Kidney (tissue), 14 donors: Measurements from ENCODE around the gene SORCS3. TPM values are rescaled to one million over a fixed set of nuclear protein-coding genes. Genes with fewer than 3 reads are reported as not detected.

Source experiments
- DNase-seq, 5 donors: peaks; one replicate each; pipeline ENCODE4 v3.0.0-alpha.2; 2013 to 2020
- FAIRE-seq: peaks from 2 replicates; lab custom pipeline; 2012; peaks lifted over from hg19 to GRCh38; lab: Jason Lieb, UNC
- H3K27ac ChIP-seq, 2 donors: one replicate each; pipeline ENCODE4 v1.7.0; 2013; ENCODE audit warnings: low read depth in 2 of 2, low read length in 2 of 2, inconsistent platforms in 1 of 2
- H3K27me3 ChIP-seq: one replicate; pipeline ENCODE4 v1.7.1; 2013; ENCODE audit warnings: low read length, inconsistent platforms; ENCODE audit not compliant: control insufficient read depth, insufficient read depth
- H3K36me3 ChIP-seq, 3 donors: one replicate each; pipeline versions ENCODE4 v1.7.0 to v1.7.1; 2013; ENCODE audit warnings: low read length in 3 of 3, control low read depth in 1 of 3, inconsistent platforms in 1 of 3; ENCODE audit not compliant: insufficient read depth in 3 of 3, control insufficient read depth in 2 of 3
- H3K4me1 ChIP-seq, 3 donors: one replicate each; pipeline versions ENCODE4 v1.7.0 to v1.7.1; 2013; ENCODE audit warnings: low read length in 3 of 3, inconsistent platforms in 1 of 3, low read depth in 1 of 3; ENCODE audit not compliant: control insufficient read depth in 2 of 3, insufficient read depth in 2 of 3
- H3K4me3 ChIP-seq, 3 donors: one replicate each; pipeline versions ENCODE4 v1.7.0 to v1.8.1; 2013; ENCODE audit warnings: low read length in 3 of 3, control low read depth in 1 of 3, inconsistent platforms in 1 of 3
- H3K9ac ChIP-seq, 3 donors: one replicate each; pipeline versions ENCODE4 v1.7.0 to v1.7.1; 2013; ENCODE audit warnings: low read length in 3 of 3, control low read depth in 1 of 3, inconsistent platforms in 1 of 3
- H3K9me3 ChIP-seq, 3 donors: one replicate each; pipeline versions ENCODE4 v1.7.0 to v1.7.1; 2013; ENCODE audit warnings: low read length in 3 of 3, control low read depth in 1 of 3, inconsistent platforms in 1 of 3; ENCODE audit not compliant: control insufficient read depth in 2 of 3, insufficient read depth in 1 of 3
- intact Hi-C: fragments of 100-400 bp; cut with DNase I; formaldehyde crosslinking; loops from one replicate; pipeline ENCODE4 v1.11.1; 2022
- polyA plus RNA-seq: library from polyadenylated mRNA; stranded (reverse); fragments of 350-450 nt; fragmentation: Illumina TruSeq; extraction: RNeasy Lipid Tissue Mini Kit (QIAGEN cat#74804); gene quantifications from one replicate; pipeline ENCODE4 v1.2.3, GENCODE V29; 2014; ENCODE audit warnings: low read depth, low replicate concordance; ENCODE audit not compliant: insufficient read depth
- total RNA-seq: library from RNA; stranded (reverse); fragmentation: NEBNext Ultra II Directional; extraction: Animal tissue kit (Norgen Biotek cat#: 25700); gene quantifications from one replicate; pipeline ENCODE4 v1.2.1, GENCODE V29; 2021
- TF ChIP-seq, protein P1 (sequence below): IDR thresholded peaks from 3 replicates; pipeline ENCODE4 v1.5.1; 2012; ENCODE audit warnings: mild to moderate bottlenecking, moderate library complexity, borderline replicate concordance; ENCODE audit not compliant: insufficient read depth; ENCODE audit errors: extremely low read depth
- donor health status: control.
- donor health status: control.
- donor health status: control.
- donor health status: control.
- donor health status: control.
- donor health status: DM: yes; HTN: yes; CAD: no.
- donor health status: Normal renal cell carcinoma (clear cell type).

The SORCS3 gene
- total and polyA plus RNA-seq, 2 donors from 2014 or later, result 0.52 to 1.1 TPM

DNA sequence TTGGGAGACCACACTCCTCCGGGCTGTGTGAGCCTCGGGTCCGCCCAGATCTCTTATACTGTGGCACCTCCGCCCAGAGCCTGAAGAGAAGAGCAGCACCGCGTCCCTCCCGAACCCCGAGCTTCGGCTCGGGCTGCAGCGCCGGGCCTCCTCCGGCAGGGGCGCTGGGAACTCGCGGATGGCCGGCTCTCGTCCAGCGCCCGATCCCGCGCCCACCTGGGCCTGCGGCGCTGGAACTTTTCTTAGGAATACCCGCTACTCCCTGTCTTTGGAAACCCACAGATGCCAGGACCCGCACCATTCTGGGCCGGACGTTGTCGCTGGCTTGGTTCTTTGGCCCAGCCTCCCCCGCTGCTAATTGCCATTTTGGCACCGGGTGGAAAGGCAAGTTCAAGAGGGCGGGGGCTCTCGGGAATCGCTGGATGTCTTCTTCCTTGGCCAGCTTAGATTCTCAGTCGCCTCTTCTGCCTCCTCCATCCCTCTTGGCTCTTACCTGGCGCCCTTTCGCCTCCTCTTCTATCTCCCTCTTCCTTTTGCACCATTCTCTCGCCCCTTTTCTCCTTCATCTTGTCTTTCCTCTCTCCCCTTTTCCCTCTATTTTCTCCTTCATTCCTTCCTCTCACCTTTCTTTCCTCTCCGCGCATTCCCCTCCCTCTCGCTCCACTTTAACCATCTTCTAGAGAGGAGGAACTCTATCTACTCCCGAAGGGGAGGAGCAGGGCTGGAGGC, 2.1 kb upstream of the SORCS3 start:
- no peak for FAIRE-seq

DNA sequence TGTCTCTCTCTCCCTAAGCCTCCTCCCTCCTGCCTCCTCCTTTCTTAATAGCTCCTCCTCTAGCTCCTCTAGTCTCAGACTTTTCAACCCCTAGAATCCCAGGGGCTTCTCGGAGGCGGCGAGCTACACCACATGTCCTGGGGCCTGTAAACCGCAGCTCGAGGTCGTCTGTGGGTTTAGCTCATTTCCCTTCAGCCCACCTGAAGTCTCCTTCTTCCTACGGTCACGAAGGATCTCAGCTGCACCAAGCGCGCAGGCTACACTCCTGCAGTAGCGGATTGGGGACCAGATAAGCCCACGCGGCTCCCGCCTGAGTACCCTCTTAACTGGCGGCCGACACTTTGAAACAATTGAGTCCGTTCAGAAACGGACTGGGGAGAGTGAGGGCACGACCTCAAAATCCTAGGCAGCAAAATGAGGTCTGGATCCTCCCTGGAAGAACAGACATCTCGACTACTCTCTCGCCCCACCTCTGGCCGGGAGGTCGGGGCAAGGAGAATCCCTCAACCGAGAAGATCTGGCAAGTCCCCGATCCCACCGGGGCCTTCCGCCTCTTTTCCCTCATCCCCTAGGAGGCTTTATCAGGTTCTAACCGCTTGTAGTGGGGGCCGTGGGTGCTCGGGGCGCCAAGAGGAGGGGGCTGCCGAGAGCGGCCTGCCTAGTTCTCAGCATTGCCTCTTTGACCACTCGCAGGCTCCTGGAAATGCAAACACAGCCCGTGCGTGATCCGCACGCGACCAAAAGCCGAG, 1.3 kb upstream of the SORCS3 start:
- H3K36me3 ChIP-seq, result no peaks in the 10 kb centered on the region
- H3K27me3 ChIP-seq, result peaks cover 9% of the 10 kb centered on the region
- no peaks in the 10 kb centered on the region for H3K9me3 ChIP-seq
- no peak overlapping the region for H3K27ac ChIP-seq
- no peak for FAIRE-seq
- no peaks in the 10 kb centered on the region for H3K4me1 ChIP-seq
- H3K4me3 ChIP-seq, result peak overlapping the region in 1 of 3 donors; percentile 13
- intact Hi-C loops, result no loop called here
- peak in 3 of 5 donors; percentile 32 to 52 (median 43) for DNase-seq
- no peak overlapping the region for H3K9ac ChIP-seq
- TF ChIP-seq, protein P1, sequence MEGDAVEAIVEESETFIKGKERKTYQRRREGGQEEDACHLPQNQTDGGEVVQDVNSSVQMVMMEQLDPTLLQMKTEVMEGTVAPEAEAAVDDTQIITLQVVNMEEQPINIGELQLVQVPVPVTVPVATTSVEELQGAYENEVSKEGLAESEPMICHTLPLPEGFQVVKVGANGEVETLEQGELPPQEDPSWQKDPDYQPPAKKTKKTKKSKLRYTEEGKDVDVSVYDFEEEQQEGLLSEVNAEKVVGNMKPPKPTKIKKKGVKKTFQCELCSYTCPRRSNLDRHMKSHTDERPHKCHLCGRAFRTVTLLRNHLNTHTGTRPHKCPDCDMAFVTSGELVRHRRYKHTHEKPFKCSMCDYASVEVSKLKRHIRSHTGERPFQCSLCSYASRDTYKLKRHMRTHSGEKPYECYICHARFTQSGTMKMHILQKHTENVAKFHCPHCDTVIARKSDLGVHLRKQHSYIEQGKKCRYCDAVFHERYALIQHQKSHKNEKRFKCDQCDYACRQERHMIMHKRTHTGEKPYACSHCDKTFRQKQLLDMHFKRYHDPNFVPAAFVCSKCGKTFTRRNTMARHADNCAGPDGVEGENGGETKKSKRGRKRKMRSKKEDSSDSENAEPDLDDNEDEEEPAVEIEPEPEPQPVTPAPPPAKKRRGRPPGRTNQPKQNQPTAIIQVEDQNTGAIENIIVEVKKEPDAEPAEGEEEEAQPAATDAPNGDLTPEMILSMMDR, result no peak

More for the DNA sequence above, 2.1 kb upstream of the SORCS3 start:
- Histone ChIP-seq H3K4me1 (no peaks in the 10 kb centered on the region), H3K27me3 (peaks cover 9% of the 10 kb centered on the region), H3K4me3 (no peak overlapping the region), H3K9me3 (no peaks in the 10 kb centered on the region), H3K27ac (no peak overlapping the region), H3K9ac (no peak overlapping the region), H3K36me3 (no peaks in the 10 kb centered on the region)
- TF ChIP-seq, protein P1, result peak; percentile 20
- intact Hi-C loops, result no loop called here
- peak in 4 of 5 donors; percentile 56 to 77 (median 66) for DNase-seq

DNA sequence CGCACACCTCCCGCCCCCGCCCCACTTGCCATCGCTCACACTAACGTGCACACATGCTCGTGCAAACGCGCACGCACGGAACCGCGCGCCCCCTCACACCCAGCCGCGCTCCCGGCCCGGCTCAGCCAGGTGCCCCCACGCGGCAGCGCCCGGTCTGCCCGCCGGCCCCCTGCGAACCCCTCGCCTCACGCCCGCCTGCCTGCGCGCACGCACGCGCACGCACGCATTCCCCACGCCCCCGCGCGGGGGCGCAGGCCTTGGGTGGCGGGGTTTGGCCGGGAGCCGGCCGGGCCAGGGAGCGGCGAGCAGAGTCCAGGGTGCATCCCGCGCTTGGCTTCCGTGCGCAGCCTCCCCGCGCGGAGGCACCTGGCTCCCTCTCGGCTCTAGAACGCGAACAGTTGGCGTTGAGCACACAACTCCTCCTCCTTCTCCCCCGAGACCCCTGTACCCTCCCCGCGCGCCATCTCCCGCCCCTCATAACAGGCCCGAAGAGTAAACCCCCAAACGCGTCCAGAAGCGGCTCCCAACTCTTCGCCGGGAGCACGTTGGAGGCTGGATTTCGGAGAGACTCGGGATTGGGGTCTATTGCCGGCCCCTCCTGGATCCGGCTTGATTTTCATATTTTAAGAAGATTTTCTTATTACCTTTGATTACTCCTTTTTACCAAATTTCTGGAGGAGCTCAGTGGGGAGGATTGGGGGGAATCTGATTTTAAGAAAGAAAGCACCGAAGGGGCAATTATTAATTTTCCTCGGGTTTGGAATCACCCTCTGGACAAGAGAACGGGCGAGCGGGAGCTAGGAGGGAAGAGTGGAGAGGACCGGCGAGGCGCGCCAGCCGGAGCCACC, 527 bp upstream of the SORCS3 start:
- H3K27me3 ChIP-seq, result peaks cover 9% of the 10 kb centered on the region
- no peak overlapping the region for H3K9ac ChIP-seq
- H3K36me3 ChIP-seq, result no peaks in the 10 kb centered on the region
- no peak for FAIRE-seq
- DNase-seq, result peak; percentile 24 to 68 (median 52)
- intact Hi-C loops, result no loop called here
- no peaks in the 10 kb centered on the region for H3K9me3 ChIP-seq
- no peaks in the 10 kb centered on the region for H3K4me1 ChIP-seq
- TF ChIP-seq, protein P1, result no peak
- H3K27ac ChIP-seq, result no peak overlapping the region
- no peak overlapping the region for H3K4me3 ChIP-seq
